HAP-1 (cell line): Measurements from ENCODE around the gene FAM83C.
"Not testable (repeated sequence)": the region's sequence is repeated elsewhere in the genome, so short reads cannot be mapped to it uniquely, and the experiment has no call there.

Source experiments
- DNase-seq, 2 experiments: peaks; one replicate each; pipeline ENCODE4 v3.0.0-alpha.2; 2016 to 2020; ENCODE audit warnings: low spot score in 2 of 2
- H3K27me3 ChIP-seq: fragments of 250-450 bp; sonication (Bioruptor Pico); 2 replicates; pipeline ENCODE4 v1.5.1; 2020; ENCODE audit warnings: low read depth, mild to moderate bottlenecking, moderate library complexity
- H3K36me3 ChIP-seq: fragments of 250-450 bp; sonication (Bioruptor Pico); replicated peaks from 2 replicates; pipeline ENCODE4 v1.5.1; 2020; ENCODE audit warnings: mild to moderate bottlenecking
- H3K4me1 ChIP-seq: fragments of 250-450 bp; sonication (Bioruptor Pico); 2 replicates; pipeline ENCODE4 v1.5.1; 2020; ENCODE audit warnings: mild to moderate bottlenecking
- H3K4me3 ChIP-seq: fragments of 250-450 bp; sonication (Bioruptor Pico); 2 replicates; pipeline ENCODE4 v1.5.1; 2020; ENCODE audit warnings: mild to moderate bottlenecking, moderate library complexity
- H3K9me3 ChIP-seq: fragments of 250-450 bp; sonication (Bioruptor Pico); 2 replicates; pipeline ENCODE4 v1.5.1; 2020; ENCODE audit warnings: mild to moderate bottlenecking, moderate library complexity
- in situ Hi-C: fragments of 300-500 bp; cut with MboI; formaldehyde crosslinking; loops from 3 replicates; pipeline ENCODE4 v1.14.3; 2020; ENCODE audit warnings: low sequenced_read_pairs, inconsistent platforms, mixed read lengths

Gene FAM83C

GRCh38 chr20:35267092-35267491 lies 25.1 kb downstream of the FAM83C start:
- Histone ChIP-seq H3K27me3 (no peaks in the 10 kb centered on the region), H3K4me1 (peaks cover 22% of the 10 kb centered on the region), H3K36me3 (peaks cover 11% of the 10 kb centered on the region; the same call in 1 of the 2 replicates), H3K9me3 (no peaks in the 10 kb centered on the region), H3K4me3 (no peak overlapping the region)
- DNase-seq = no peak
- in situ Hi-C loops = loop anchor here (5.0 kb wide), 3 partner anchors 120 to 435 kb away; partner anchors contain the start of genes EDEM2 and TRPC4AP

DNA sequence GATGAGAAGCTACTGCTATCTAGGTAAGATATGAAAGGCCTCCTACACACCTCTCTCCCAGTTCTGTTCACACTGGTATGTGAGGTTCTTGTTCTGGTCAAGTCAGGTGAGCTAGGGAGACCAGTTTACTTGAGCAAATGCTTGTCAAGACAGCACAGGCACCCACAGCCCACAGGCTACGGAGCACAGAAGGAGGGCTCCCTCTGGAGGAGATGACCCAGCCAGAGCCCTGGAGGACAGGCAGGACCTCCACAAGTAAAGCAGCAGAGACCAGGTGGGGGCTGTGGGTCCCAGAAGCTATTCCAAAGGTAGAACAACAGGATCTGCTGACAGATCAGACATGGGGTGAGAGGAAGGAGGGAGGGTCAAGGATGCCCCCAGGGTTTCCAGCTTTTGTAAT lies 27.5 kb downstream of the FAM83C start:
- Histone ChIP-seq H3K27me3 (no peaks in the 10 kb centered on the region), H3K4me1 (peaks cover 34% of the 10 kb centered on the region), H3K36me3 (0 out of 2 replicates have a peak, but pooled peaks cover 3% of the 10 kb centered on the region), H3K4me3 (no peak overlapping the region), H3K9me3 (no peaks in the 10 kb centered on the region)
- DNase-seq = peak; percentile 64 to 79
- in situ Hi-C loops = loop anchor here (5.0 kb wide), 3 partner anchors 117 to 432 kb away; partner anchors contain the start of genes EDEM2 and TRPC4AP

GRCh38 chr20:35263532-35264341 lies 28.5 kb downstream of the FAM83C start:
- Histone ChIP-seq H3K27me3 (no peaks in the 10 kb centered on the region), H3K36me3 (no peaks in the 10 kb centered on the region), H3K4me3 (peak overlapping the region; percentile 15), H3K9me3 (no peaks in the 10 kb centered on the region), H3K4me1 (peaks cover 34% of the 10 kb centered on the region)
- in situ Hi-C loops = no loop called here
- DNase-seq = no peak

DNA sequence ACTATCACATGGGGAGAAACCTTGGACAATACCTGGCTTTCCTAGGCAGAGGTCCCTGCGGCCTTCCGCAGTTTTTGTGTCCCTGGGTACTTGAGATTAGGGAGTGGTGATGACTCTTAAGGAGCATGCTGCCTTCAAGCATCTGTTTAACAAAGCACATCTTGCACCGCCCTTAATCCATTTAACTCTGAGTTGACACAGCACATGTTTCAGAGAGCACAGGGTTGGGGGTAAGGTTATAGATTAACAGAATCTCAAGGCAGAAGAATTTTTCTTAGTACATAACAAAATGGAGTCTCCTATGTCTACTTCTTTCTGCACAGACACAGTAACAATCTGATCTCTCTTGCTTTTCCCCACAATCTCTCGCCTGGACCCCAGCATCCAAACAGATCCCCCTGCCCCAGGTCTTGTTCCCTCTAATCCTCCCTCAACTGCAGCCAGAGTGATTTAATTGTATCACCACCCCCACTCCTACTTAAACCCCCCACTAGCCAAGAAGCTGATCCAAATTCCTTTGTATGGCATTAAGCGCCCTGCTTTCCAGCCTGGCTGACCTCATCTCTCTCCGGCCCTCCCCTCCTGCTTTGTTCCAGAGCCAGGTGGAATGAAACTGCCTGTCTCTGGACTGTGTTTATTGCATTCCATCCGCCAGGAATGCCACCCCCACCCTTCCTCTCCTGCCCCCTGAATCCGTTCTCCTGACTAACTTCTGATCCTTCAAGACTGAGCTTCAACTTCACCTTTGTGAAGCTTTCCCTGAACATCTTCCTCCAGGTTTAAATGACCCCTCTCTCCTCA lies 29.3 kb downstream of the FAM83C start:
- peak; percentile 93 to 97 for DNase-seq
- H3K36me3 ChIP-seq, H3K9me3 ChIP-seq, H3K27me3 ChIP-seq, in situ Hi-C loops: not testable (repeated sequence)
- H3K4me1 ChIP-seq = peaks cover 34% of the 10 kb centered on the region
- H3K4me3 ChIP-seq = peak overlapping the region; percentile 15

DNA sequence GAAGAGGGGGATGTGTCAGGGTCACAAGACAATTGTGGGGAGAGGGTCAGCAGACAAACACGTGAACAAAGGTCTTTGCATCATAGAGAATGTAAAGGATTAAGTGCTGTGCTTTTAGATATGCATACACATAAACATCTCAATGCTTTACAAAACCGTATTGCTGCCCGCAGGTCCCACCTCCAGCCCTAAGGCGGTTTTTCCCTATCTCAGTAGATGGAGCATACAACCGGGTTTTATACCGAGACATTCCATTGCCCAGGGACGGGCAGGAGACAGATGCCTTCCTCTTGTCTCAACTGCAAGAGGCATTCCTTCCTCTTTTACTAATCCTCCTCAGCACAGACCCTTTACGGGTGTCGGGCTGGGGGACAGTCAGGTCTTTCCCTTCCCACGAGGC lies 29.9 kb downstream of the FAM83C start:
- in situ Hi-C loops, H3K4me3 ChIP-seq, H3K9me3 ChIP-seq, H3K27me3 ChIP-seq, H3K36me3 ChIP-seq: not testable (repeated sequence)
- DNase-seq = peak in 1 of 2 experiments; percentile 59
- peaks cover 34% of the 10 kb centered on the region for H3K4me1 ChIP-seq

DNA sequence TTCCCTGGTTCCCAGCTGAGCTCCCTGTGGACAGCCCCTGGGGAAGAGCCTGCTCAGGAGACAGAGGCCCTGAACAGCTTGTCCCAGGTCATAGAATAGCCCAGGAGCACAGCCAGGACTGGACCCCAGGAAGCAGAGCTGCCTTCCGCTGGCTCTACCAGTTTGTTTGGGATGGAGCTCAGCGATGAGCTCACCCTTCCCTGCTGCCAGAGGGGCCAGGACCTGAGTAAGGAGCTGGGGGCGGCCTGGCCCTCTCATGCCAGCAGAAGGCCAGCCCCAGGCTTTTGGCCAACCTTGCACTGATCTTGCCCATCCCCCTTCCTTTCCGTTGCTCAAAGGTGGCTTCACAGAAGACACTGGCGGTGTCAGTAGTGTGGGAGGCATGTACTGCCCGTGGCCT lies 31.8 kb downstream of the FAM83C start:
- no peaks in the 10 kb centered on the region for H3K27me3 ChIP-seq
- no peaks in the 10 kb centered on the region for H3K9me3 ChIP-seq
- peak in 1 of 2 experiments; percentile 15 for DNase-seq
- no peaks in the 10 kb centered on the region for H3K36me3 ChIP-seq
- H3K4me1 ChIP-seq = peaks cover 34% of the 10 kb centered on the region
- no peak overlapping the region for H3K4me3 ChIP-seq
- in situ Hi-C loops = no loop called here

DNA sequence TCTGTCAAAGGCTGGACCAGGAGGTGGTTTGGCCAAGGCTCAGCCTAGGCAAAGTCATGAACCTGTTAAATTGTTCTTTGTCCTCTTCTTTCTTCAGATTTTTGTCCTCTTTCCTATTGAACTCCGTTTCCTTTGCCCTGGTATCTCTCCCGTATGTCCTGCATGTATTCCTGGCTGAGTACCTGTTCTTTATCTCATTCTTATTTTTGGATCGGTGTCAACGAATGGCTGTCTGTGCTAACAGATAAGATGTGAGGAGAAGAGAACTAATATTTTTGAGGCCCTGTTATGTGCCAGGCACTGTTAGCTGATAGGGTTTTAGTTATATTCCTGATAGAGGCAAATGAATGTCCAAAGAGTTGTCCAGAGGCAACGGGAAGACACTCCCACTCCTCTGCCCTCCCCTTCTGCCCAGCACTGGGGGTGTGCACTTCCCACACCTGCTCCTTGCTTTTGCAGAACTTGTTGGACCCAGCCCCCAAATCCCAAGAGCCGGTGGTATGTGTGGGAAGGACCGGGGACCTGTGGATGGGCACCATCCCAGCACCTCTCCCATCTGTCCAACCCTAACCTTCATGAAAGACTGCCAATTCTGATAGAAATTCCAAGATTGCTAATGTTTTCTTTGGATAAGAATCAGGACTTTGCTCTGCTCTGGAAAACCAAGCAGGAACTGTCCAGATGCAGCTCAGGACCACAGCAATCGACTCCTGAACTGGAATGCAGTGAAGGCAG lies 34.9 kb downstream of the FAM83C start:
- in situ Hi-C loops = no loop called here
- no peak overlapping the region for H3K4me3 ChIP-seq
- H3K9me3 ChIP-seq = no peaks in the 10 kb centered on the region
- H3K36me3 ChIP-seq = no peaks in the 10 kb centered on the region
- peaks cover 12% of the 10 kb centered on the region for H3K4me1 ChIP-seq
- no peaks in the 10 kb centered on the region for H3K27me3 ChIP-seq
- no peak for DNase-seq

- Histone ChIP-seq H3K36me3 (no peaks in the 10 kb centered on the region), H3K4me1 (no peaks in the 10 kb centered on the region; the same call in 1 of the 2 replicates), H3K9me3 (no peaks in the 10 kb centered on the region), H3K4me3 (no peak overlapping the region), H3K27me3 (no peaks in the 10 kb centered on the region)
- in situ Hi-C loops = no loop called here
- DNase-seq = no peak
These were observed 37.7 kb downstream of the FAM83C start for GRCh38 chr20:35254448-35254999.

DNA sequence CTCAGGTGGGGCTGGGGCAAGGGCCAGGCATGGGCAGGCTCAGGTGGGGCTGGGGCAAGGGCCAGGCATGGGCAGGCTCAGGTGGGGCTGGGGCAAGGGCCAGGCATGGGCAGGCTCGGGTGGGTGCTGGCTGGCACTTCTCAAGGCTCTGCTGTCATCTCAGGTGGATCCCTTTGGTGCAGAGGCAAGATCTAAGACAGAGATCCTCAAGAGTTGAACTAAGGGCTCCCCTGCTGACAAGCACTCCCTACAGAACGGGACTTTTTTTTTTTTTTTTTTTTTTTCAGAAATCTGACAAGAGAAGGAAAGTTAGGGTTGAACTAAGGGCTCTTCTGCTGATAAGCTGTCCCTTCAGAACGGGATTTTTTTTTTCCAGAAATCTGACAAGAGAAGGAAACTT lies 39.2 kb downstream of the FAM83C start:
- Histone ChIP-seq H3K36me3 (no peaks in the 10 kb centered on the region), H3K9me3 (no peaks in the 10 kb centered on the region), H3K27me3 (no peaks in the 10 kb centered on the region), H3K4me3 (no peak overlapping the region), H3K4me1 (no peaks in the 10 kb centered on the region; the same call in 1 of the 2 replicates)
- no peak for DNase-seq
- in situ Hi-C loops = no loop called here

GRCh38 chr20:35252598-35252997 lies 39.6 kb downstream of the FAM83C start:
- H3K4me3 ChIP-seq, H3K4me1 ChIP-seq, in situ Hi-C loops, H3K27me3 ChIP-seq, H3K36me3 ChIP-seq, H3K9me3 ChIP-seq, DNase-seq: not testable (repeated sequence)

GRCh38 chr20:35252037-35252461 lies 40.2 kb downstream of the FAM83C start:
- in situ Hi-C loops = no loop called here
- DNase-seq = no peak
- Histone ChIP-seq H3K4me1 (no peaks in the 10 kb centered on the region), H3K27me3 (no peaks in the 10 kb centered on the region), H3K36me3 (no peaks in the 10 kb centered on the region), H3K4me3 (no peak overlapping the region), H3K9me3 (no peaks in the 10 kb centered on the region)

DNA sequence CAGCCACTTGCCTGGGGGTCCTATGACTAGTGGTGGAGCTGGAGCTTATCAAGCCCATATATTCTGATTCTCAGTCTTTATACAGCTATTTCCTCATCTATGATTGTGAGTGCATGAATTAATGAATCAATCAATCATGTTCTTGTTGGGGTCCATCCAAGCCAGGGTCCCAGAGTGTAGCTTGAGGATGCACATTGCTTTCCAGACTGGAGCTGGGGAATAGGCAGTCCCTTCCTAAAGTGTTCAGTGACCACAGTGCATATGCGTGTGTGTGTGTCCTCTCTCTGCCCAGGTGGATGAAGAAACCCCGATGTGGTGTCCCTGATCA lies 40.6 kb downstream of the FAM83C start:
- in situ Hi-C loops = no loop called here
- H3K36me3 ChIP-seq = no peaks in the 10 kb centered on the region
- no peaks in the 10 kb centered on the region for H3K9me3 ChIP-seq
- H3K27me3 ChIP-seq = no peaks in the 10 kb centered on the region
- DNase-seq = no peak
- no peaks in the 10 kb centered on the region for H3K4me1 ChIP-seq
- H3K4me3 ChIP-seq = no peak overlapping the region

GRCh38 chr20:35248641-35249475 lies 43.4 kb downstream of the FAM83C start:
- no peaks in the 10 kb centered on the region for H3K27me3 ChIP-seq
- H3K4me3 ChIP-seq = no peak overlapping the region
- H3K4me1 ChIP-seq = peaks cover 9% of the 10 kb centered on the region
- no peak for DNase-seq
- no peaks in the 10 kb centered on the region for H3K36me3 ChIP-seq
- no peaks in the 10 kb centered on the region for H3K9me3 ChIP-seq
- in situ Hi-C loops = no loop called here
